ENCODE data around the gene RAPSN.

The RAPSN gene

DNA sequence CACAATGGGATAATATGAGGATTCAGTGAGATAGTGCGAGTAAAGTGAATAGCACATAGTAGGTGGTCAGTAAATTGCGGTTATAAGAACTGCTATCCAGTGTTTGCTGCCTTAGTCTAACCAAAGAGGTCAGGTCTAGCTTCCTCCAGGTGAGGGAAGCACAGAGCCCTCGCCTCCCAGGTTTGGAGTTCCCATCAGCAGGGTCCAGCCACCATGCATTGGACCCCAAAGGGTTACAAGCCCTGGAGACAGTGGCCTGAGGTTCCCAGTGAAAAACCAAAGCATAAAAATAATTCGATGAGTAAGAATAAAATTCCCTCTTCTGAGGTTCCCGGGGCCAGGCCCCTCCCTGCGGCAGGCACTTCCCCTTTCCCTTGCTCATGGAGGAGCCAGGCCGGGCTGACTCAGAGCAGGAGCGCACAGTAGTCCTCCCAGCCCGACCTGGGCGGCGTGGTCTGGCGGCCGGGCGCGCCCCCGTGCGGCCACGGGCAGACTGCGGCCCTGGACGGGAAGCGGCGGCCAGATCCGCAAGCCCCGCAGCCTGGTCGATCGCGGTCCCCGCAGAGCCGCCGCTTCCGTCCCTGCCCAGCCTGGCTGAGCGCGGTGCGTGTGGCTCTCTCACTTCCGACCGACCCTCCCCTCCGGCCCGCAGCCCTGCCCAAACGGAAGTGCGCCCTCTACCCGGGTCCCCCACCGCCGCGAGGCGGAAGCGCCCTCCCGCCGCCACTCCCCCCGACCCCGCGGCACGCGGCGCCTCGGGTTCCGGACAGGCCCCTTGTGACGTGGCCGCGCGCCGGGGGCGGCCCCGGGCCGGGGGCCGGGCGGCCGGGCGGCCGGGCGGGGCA, 41.0 kb downstream of the RAPSN start, which contains the start of gene SLC39A13 (continued):
- TF ChIP-seq, protein P1, sequence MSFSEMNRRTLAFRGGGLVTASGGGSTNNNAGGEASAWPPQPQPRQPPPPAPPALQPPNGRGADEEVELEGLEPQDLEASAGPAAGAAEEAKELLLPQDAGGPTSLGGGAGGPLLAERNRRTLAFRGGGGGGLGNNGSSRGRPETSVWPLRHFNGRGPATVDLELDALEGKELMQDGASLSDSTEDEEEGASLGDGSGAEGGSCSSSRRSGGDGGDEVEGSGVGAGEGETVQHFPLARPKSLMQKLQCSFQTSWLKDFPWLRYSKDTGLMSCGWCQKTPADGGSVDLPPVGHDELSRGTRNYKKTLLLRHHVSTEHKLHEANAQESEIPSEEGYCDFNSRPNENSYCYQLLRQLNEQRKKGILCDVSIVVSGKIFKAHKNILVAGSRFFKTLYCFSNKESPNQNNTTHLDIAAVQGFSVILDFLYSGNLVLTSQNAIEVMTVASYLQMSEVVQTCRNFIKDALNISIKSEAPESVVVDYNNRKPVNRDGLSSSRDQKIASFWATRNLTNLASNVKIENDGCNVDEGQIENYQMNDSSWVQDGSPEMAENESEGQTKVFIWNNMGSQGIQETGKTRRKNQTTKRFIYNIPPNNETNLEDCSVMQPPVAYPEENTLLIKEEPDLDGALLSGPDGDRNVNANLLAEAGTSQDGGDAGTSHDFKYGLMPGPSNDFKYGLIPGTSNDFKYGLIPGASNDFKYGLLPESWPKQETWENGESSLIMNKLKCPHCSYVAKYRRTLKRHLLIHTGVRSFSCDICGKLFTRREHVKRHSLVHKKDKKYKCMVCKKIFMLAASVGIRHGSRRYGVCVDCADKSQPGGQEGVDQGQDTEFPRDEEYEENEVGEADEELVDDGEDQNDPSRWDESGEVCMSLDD (tag by site-specific recombination; IDR thresholded peaks at IDR 0.05), result no peak
- TF ChIP-seq ZNF174 (tag by site-specific recombination; IDR thresholded peaks at IDR 0.05) (no peak), ZNF558 (tag by site-specific recombination; IDR thresholded peaks at IDR 0.05) (no peak), KLF9 (tag by site-specific recombination; IDR thresholded peaks at IDR 0.05; ENCODE audit: low read depth) (peak; percentile 24; the same call in 1 of the 2 replicates), ZNF354C (tag by site-specific recombination; IDR thresholded peaks at IDR 0.05; ENCODE audit: borderline replicate concordance, low read depth) (no peak), ZBTB48 (tag by site-specific recombination; IDR thresholded peaks at IDR 0.05) (peak; percentile 38; the same call in 1 of the 2 replicates), PRDM10 (tag by site-specific recombination; IDR thresholded peaks at IDR 0.05) (peak; percentile 83), KLF7 (tag by site-specific recombination; IDR thresholded peaks at IDR 0.05; ENCODE audit: borderline replicate concordance) (peak; percentile 51; the same call in 1 of the 2 replicates), ZNF521 (tag by site-specific recombination; IDR thresholded peaks at IDR 0.05) (no peak), ZNF148 (tag by site-specific recombination; IDR thresholded peaks at IDR 0.05; ENCODE audit: borderline replicate concordance) (no peak), MYNN (tag by site-specific recombination; IDR thresholded peaks at IDR 0.05; ENCODE audit: borderline replicate concordance) (no peak), ZNF433 (tag by site-specific recombination; IDR thresholded peaks at IDR 0.05; ENCODE audit: low read depth) (no peak), ZNF658 (tag by site-specific recombination; IDR thresholded peaks at IDR 0.05) (no peak), ZNF571 (tag by site-specific recombination; IDR thresholded peaks at IDR 0.05) (no peak), ZNF623 (tag by site-specific recombination; IDR thresholded peaks at IDR 0.05) (no peak), ZNF501 (tag by site-specific recombination; IDR thresholded peaks at IDR 0.05) (no peak), KLF10 (tag by site-specific recombination; IDR thresholded peaks at IDR 0.05) (peak; percentile 89), GLIS1 (tag by site-specific recombination; IDR thresholded peaks at IDR 0.05) (peak; percentile 30; the same call in 1 of the 2 replicates), ZNF48 (tag by site-specific recombination; IDR thresholded peaks at IDR 0.05) (no peak), ZNF670 (tag by site-specific recombination; IDR thresholded peaks at IDR 0.05; ENCODE audit: low read depth) (no peak)
- TF ChIP-seq, protein P2, sequence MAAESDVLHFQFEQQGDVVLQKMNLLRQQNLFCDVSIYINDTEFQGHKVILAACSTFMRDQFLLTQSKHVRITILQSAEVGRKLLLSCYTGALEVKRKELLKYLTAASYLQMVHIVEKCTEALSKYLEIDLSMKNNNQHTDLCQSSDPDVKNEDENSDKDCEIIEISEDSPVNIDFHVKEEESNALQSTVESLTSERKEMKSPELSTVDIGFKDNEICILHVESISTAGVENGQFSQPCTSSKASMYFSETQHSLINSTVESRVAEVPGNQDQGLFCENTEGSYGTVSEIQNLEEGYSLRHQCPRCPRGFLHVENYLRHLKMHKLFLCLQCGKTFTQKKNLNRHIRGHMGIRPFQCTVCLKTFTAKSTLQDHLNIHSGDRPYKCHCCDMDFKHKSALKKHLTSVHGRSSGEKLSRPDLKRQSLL (tag by site-specific recombination; IDR thresholded peaks at IDR 0.05), result peak; percentile 29; the same call in 1 of the 2 replicates
- TF ChIP-seq, protein P3, sequence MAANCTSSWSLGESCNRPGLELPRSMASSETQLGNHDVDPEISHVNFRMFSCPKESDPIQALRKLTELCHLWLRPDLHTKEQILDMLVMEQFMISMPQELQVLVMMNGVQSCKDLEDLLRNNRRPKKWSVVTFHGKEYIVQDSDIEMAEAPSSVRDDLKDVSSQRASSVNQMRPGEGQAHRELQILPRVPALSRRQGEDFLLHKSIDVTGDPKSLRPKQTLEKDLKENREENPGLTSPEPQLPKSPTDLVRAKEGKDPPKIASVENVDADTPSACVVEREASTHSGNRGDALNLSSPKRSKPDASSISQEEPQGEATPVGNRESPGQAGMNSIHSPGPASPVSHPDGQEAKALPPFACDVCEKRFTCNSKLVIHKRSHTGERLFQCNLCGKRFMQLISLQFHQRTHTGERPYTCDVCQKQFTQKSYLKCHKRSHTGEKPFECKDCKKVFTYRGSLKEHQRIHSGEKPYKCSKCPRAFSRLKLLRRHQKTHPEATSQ (tag by site-specific recombination; IDR thresholded peaks at IDR 0.05), result no peak
- TF ChIP-seq, protein P4, sequence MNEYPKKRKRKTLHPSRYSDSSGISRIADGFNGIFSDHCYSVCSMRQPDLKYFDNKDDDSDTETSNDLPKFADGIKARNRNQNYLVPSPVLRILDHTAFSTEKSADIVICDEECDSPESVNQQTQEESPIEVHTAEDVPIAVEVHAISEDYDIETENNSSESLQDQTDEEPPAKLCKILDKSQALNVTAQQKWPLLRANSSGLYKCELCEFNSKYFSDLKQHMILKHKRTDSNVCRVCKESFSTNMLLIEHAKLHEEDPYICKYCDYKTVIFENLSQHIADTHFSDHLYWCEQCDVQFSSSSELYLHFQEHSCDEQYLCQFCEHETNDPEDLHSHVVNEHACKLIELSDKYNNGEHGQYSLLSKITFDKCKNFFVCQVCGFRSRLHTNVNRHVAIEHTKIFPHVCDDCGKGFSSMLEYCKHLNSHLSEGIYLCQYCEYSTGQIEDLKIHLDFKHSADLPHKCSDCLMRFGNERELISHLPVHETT (tag by site-specific recombination; IDR thresholded peaks at IDR 0.05), result peak; percentile 96
- TF ChIP-seq, protein P5, sequence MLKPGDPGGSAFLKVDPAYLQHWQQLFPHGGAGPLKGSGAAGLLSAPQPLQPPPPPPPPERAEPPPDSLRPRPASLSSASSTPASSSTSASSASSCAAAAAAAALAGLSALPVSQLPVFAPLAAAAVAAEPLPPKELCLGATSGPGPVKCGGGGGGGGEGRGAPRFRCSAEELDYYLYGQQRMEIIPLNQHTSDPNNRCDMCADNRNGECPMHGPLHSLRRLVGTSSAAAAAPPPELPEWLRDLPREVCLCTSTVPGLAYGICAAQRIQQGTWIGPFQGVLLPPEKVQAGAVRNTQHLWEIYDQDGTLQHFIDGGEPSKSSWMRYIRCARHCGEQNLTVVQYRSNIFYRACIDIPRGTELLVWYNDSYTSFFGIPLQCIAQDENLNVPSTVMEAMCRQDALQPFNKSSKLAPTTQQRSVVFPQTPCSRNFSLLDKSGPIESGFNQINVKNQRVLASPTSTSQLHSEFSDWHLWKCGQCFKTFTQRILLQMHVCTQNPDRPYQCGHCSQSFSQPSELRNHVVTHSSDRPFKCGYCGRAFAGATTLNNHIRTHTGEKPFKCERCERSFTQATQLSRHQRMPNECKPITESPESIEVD (tag by site-specific recombination; IDR thresholded peaks at IDR 0.05), result no peak
